ENCODE results near the gene PRELP. TPM values are rescaled to one million over a fixed set of nuclear protein-coding genes. Genes with fewer than 3 reads are reported as not detected.

PRELP gene
- total and polyA plus RNA-seq, 9 of the 15 experiments (the other 6 are each of a cell fraction or from before 2014, with no cell fraction given): 0.04 TPM; not detected in 8

- no peaks in the 10 kb centered on the region for H3K79me2 ChIP-seq (ENCODE audit: control insufficient read depth, insufficient read depth, low read length)
- H3K9me3 ChIP-seq (replicated peaks; ENCODE audit: control insufficient read depth, insufficient read depth, low read depth, low read length): no peaks in the 10 kb centered on the region
- H3K4me2 ChIP-seq (ENCODE audit: insufficient read depth, low read length): no peak overlapping the region
- no peak overlapping the region for H3K27ac ChIP-seq (ENCODE audit: extremely low read depth, low read depth, low read length)
- DNase-seq (ENCODE audit: extremely low read depth in 1 of 4, low spot score in 3 of 4) (no peak), ATAC-seq (no peak), FAIRE-seq (no peak)
- no peaks in the 10 kb centered on the region for H3K36me3 ChIP-seq (ENCODE audit: control insufficient read depth, insufficient read depth, low read length)
- no TSS peak for BruUV-seq (replicated peaks)
- no peaks in the 10 kb centered on the region for H3K4me1 ChIP-seq (replicated peaks in 1 of 2; ENCODE audit: control insufficient read depth in 2 of 2, insufficient read depth in 2 of 2, low read length in 2 of 2)
- no peak overlapping the region for H3K9ac ChIP-seq (ENCODE audit: insufficient read depth in 1 of 2, low read depth in 2 of 2, low read length in 2 of 2)
- no peak overlapping the region for H3K4me3 ChIP-seq
- H3K27me3 ChIP-seq (ENCODE audit: control insufficient read depth in 2 of 2, insufficient read depth in 2 of 2, low read length in 2 of 2): peaks cover 27 to 59% of the 10 kb centered on the region in 2 experiments
- no peak for TF ChIP-seq SP2 (IDR thresholded peaks at IDR 0.05; ENCODE audit: extremely low read depth, low read depth, low read length, poor library complexity, severe bottlenecking)
- TF ChIP-seq MGA (IDR thresholded peaks at IDR 0.05): no peak
- TF ChIP-seq GABPA (tag; conservative IDR thresholded peaks at IDR 0.05; ENCODE audit: low read depth): no peak
- no peak for TF ChIP-seq ZBTB7A (IDR thresholded peaks at IDR 0.05; ENCODE audit: borderline replicate concordance, control insufficient read depth, low read depth, low read length)
- in situ Hi-C loops (cut with MboI) (no loop called here), intact Hi-C loops (cut with micrococcal nuclease) (no loop called here)
- H2AFZ ChIP-seq (ENCODE audit: low read depth, low read length): no peak overlapping the region
- POLR2A ChIA-PET: interaction anchor here (0.9 kb wide), 1 partner anchor 14 kb away, joined by 6 read pairs; no protein-coding TSS in a partner anchor
- H3K9me1 ChIP-seq (ENCODE audit: control insufficient read depth, insufficient read depth, low read length): no peaks in the 10 kb centered on the region
- CTCF ChIA-PET (ENCODE audit: low intra/inter-chr PET ratio): no interaction called here
- no peaks in the 10 kb centered on the region for H4K20me1 ChIP-seq (replicated peaks; ENCODE audit: control insufficient read depth, insufficient read depth, low read length)
These were observed 58.4 kb downstream of the PRELP start for GRCh38 chr1:203534012-203534411.
